Neural cell (in vitro differentiated cells): ENCODE data around the gene SZT2. TPM values are rescaled to one million over a fixed set of nuclear protein-coding genes. Genes with fewer than 3 reads are reported as not detected.
"Not testable (repeated sequence)": the region's sequence is repeated elsewhere in the genome, so short reads cannot be mapped to it uniquely, and the experiment has no call there.

Source experiments
- H2AFZ ChIP-seq: fragments of 200-600, 300-800 bp; sonication (generic), shearing (Covaris generic); 2 replicates; pipeline ENCODE4 v1.6.0; 2014; ENCODE audit warnings: low read depth, mild to moderate bottlenecking, antibody characterized with exemption, low read length, moderate library complexity
- H3F3A ChIP-seq: fragments of 200-600 bp; shearing (Covaris generic); 2 replicates; pipeline ENCODE4 v1.6.1; 2016; ENCODE audit warnings: mild to moderate bottlenecking, moderate library complexity, mixed read lengths, antibody characterized with exemption, low read length; ENCODE audit not compliant: insufficient read depth, poor library complexity, severe bottlenecking
- H3K27ac ChIP-seq: fragments of 200-600, 300-800 bp; sonication (generic), shearing (Covaris generic); 2 replicates; pipeline ENCODE4 v1.5.1; 2014; ENCODE audit warnings: mild to moderate bottlenecking, low read length, moderate library complexity
- H3K27me3 ChIP-seq: fragments of 300-800, 200-600 bp; sonication (generic), shearing (Covaris generic); 2 replicates; pipeline ENCODE4 v1.6.0; 2014; ENCODE audit warnings: mild to moderate bottlenecking, low read depth, low read length, moderate library complexity; ENCODE audit not compliant: insufficient read depth
- H3K36me3 ChIP-seq: fragments of 300-800, 200-600 bp; sonication (generic), shearing (Covaris generic); 2 replicates; pipeline ENCODE4 v1.5.1; 2014; ENCODE audit warnings: mild to moderate bottlenecking, antibody characterized with exemption, low read length, moderate library complexity; ENCODE audit not compliant: insufficient read depth
- H3K4me2 ChIP-seq: fragments of 300-800, 200-600 bp; sonication (generic), shearing (Covaris generic); 2 replicates; pipeline ENCODE4 v1.6.0; 2014; ENCODE audit warnings: mild to moderate bottlenecking, low read length
- H3K4me3 ChIP-seq: fragments of 300-800, 200-600 bp; sonication (generic), shearing (Covaris generic); 2 replicates; pipeline ENCODE4 v1.5.1; 2014; ENCODE audit warnings: mild to moderate bottlenecking, low read length, moderate library complexity
- H3K79me2 ChIP-seq: fragments of 200-600 bp; shearing (Covaris generic); replicated peaks from 2 replicates; pipeline ENCODE4 v1.6.0; 2014; ENCODE audit warnings: mild to moderate bottlenecking, low read length, moderate library complexity; ENCODE audit not compliant: insufficient read depth
- H3K9ac ChIP-seq: fragments of 300-800, 200-600 bp; sonication (generic), shearing (Covaris generic); 2 replicates; pipeline ENCODE4 v1.6.1; 2016; ENCODE audit warnings: mild to moderate bottlenecking, low read length, mixed read lengths
- H3K9me2 ChIP-seq: fragments of 200-600 bp; shearing (Covaris generic); 2 replicates; pipeline ENCODE4 v1.6.1; 2016; ENCODE audit warnings: mild to moderate bottlenecking, low read length, mixed read lengths; ENCODE audit not compliant: insufficient read depth
- H3K9me3 ChIP-seq: fragments of 200-600, 300-800 bp; sonication (generic), shearing (Covaris generic); 2 replicates; pipeline ENCODE4 v1.6.1; 2016; ENCODE audit warnings: mild to moderate bottlenecking, mixed run types, low read length, moderate library complexity, mixed read lengths
- H4K20me1 ChIP-seq: fragments of 200-600 bp; shearing (Covaris generic); 2 replicates; pipeline ENCODE4 v1.6.1; 2016; ENCODE audit warnings: mild to moderate bottlenecking, mixed run types; ENCODE audit not compliant: insufficient read depth
- CTCF ChIP-seq: fragments of 450-650 bp; IDR thresholded peaks from 2 replicates; pipeline ENCODE4 v1.5.1; 2014; ENCODE audit warnings: antibody characterized with exemption, mild to moderate bottlenecking, moderate library complexity; ENCODE audit not compliant: poor library complexity, severe bottlenecking
- EP300 ChIP-seq: fragments of 450-650 bp; conservative IDR thresholded peaks from 2 replicates; pipeline ENCODE4 v1.6.1; 2014; ENCODE audit warnings: antibody characterized with exemption, mild to moderate bottlenecking, moderate library complexity; ENCODE audit not compliant: poor library complexity, severe bottlenecking
- EZH2 ChIP-seq: fragments of 200-600, 300-800 bp; shearing (Covaris generic), sonication (generic); IDR thresholded peaks from 2 replicates; pipeline ENCODE4 v1.6.1; 2014; ENCODE audit warnings: antibody characterized with exemption, low read length, borderline replicate concordance, mild to moderate bottlenecking; ENCODE audit not compliant: insufficient read depth, poor library complexity, severe bottlenecking
- MXI1 ChIP-seq: fragments of 450-650 bp; conservative IDR thresholded peaks from 2 replicates; pipeline ENCODE4 v1.6.1; 2014; ENCODE audit warnings: antibody characterized with exemption, mild to moderate bottlenecking; ENCODE audit not compliant: poor library complexity, severe bottlenecking
- POLR2AphosphoS5 ChIP-seq: IDR thresholded peaks from 2 replicates; pipeline ENCODE4 v1.6.1; 2012
- RAD21 ChIP-seq: fragments of 450-650 bp; conservative IDR thresholded peaks from 2 replicates; pipeline ENCODE4 v1.6.1; 2014; ENCODE audit warnings: antibody characterized with exemption, mild to moderate bottlenecking, moderate library complexity
- REST ChIP-seq: IDR thresholded peaks from 2 replicates; pipeline ENCODE4 v1.6.1; 2012; ENCODE audit warnings: borderline replicate concordance
- SMC3 ChIP-seq: fragments of 450-650 bp; conservative IDR thresholded peaks from 2 replicates; pipeline ENCODE4 v1.6.1; 2014; ENCODE audit warnings: antibody characterized with exemption, mild to moderate bottlenecking, moderate library complexity; ENCODE audit not compliant: poor library complexity
- TAF1 ChIP-seq: IDR thresholded peaks from 2 replicates; pipeline ENCODE4 v1.6.1; 2012; ENCODE audit warnings: low read depth
- polyA plus RNA-seq: library from polyadenylated mRNA; depleted of rRNA; stranded (reverse); fragments of >200 nt; gene quantifications from 2 replicates; pipeline ENCODE4 v1.2.3, GENCODE V29; 2014

Gene SZT2
- polyA plus RNA-seq, 1 donor from 2014 or later, result 6.6 TPM

- H3K27me3 ChIP-seq, result no peaks in the 10 kb centered on the region
- H3K9ac ChIP-seq, result peak overlapping the region; percentile 50
- H3K9me3 ChIP-seq, result no peaks in the 10 kb centered on the region
- H3K9me2 ChIP-seq, result no peaks in the 10 kb centered on the region
- peaks cover 4% of the 10 kb centered on the region for H3K36me3 ChIP-seq
- peak overlapping the region; percentile 60 for H3K4me3 ChIP-seq
- H3K4me2 ChIP-seq, result peak overlapping the region; percentile 13
- TF ChIP-seq RAD21, result no peak
- no peak for TF ChIP-seq REST
- no peak for TF ChIP-seq MXI1
- TF ChIP-seq TAF1, result no peak
- no peak for TF ChIP-seq EP300
- no peak for TF ChIP-seq POLR2AphosphoS5
- no peak for TF ChIP-seq EZH2
- no peak for TF ChIP-seq SMC3
- no peak for TF ChIP-seq CTCF
- no peaks in the 10 kb centered on the region for H4K20me1 ChIP-seq
- H3K79me2 ChIP-seq, result no peaks in the 10 kb centered on the region
- H3F3A ChIP-seq, result no peaks in the 10 kb centered on the region
- H3K27ac ChIP-seq, result no peak overlapping the region
- no peak overlapping the region for H2AFZ ChIP-seq
These were observed 64.7 kb downstream of the SZT2 start for GRCh38 chr1:43454270-43455011.

- H2AFZ ChIP-seq, result no peak overlapping the region
- no peak overlapping the region for H3K4me3 ChIP-seq
- TF ChIP-seq MXI1 (no peak), SMC3 (no peak), CTCF (no peak), TAF1 (no peak), RAD21 (no peak), POLR2AphosphoS5 (no peak), REST (no peak), EP300 (no peak), EZH2 (no peak)
- H3K36me3 ChIP-seq, result peaks cover 4% of the 10 kb centered on the region
- H3K9me2 ChIP-seq, result no peaks in the 10 kb centered on the region
- H4K20me1 ChIP-seq, result no peaks in the 10 kb centered on the region
- no peaks in the 10 kb centered on the region for H3K27me3 ChIP-seq
- no peak overlapping the region for H3K4me2 ChIP-seq
- no peak overlapping the region for H3K9ac ChIP-seq
- H3K9me3 ChIP-seq, result no peaks in the 10 kb centered on the region
- no peak overlapping the region for H3K27ac ChIP-seq
- no peaks in the 10 kb centered on the region for H3F3A ChIP-seq
- H3K79me2 ChIP-seq, result no peaks in the 10 kb centered on the region
These were observed 65.7 kb downstream of the SZT2 start for GRCh38 chr1:43455213-43455889.

- H3K9me2 ChIP-seq, H3K4me3 ChIP-seq, H2AFZ ChIP-seq: not testable (repeated sequence)
These were observed 68.7 kb downstream of the SZT2 start for GRCh38 chr1:43458379-43458778.

More at GRCh38 chr1:43458379-43458778, 68.7 kb downstream of the SZT2 start:
- not testable (repeated sequence) for H3K79me2 ChIP-seq, H3F3A ChIP-seq, H4K20me1 ChIP-seq, H3K27me3 ChIP-seq, H3K4me2 ChIP-seq, H3K27ac ChIP-seq, H3K9me3 ChIP-seq, H3K36me3 ChIP-seq, H3K9ac ChIP-seq
